Measurements from ENCODE around the gene MTARC2.

DNA sequence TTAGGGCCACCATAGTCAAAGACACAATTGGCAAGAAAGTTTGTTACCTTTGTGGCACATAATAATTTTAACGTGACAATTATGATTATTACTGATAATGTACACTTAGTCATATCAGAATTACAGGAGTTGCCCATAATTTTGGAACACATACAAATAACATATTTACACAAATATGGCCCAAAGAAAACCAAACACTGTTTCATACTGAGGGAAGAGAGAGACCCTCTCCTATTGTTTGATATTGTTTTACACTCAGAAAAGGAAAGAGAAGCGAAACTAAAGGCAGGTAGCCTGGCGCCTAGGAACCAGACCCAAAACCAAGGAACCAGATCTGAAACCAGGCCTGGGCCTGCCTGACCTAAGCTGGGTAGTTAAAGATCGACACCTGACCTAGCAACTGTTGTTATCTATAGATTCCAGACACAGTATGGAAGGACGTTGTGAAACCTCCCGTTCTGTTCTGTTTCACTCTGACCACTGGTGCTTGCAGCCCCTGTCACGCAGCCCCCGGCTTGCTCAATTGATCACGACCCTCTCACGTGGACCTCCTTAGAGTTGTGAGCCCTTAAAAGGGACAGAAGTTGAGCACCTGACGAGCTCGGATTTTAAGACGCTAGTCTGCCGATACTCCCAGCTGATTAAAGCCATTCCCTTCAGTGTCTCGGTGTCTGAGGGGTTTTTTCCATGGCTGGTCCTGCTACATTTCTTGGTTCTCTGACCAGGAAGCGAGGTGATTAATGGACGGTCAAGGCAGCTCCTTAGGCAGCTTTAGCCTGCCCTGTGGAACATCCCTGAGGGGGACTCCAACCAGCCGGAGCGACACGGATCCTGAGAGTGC, 30.1 kb upstream of the MTARC2 start:
- TF ChIP-seq CTCF (IDR thresholded peaks at IDR 0.05) = no peak
- TF ChIP-seq ZFX (IDR thresholded peaks at IDR 0.05; ENCODE audit: borderline replicate concordance) = no peak

Data from 22Rv1 (cell line).